Central memory CD4-positive, alpha-beta T cell (primary cell): Measurements from ENCODE around the gene BANP.
"Not testable (repeated sequence)": the region's sequence is repeated elsewhere in the genome, so short reads cannot be mapped to it uniquely, and the experiment has no call there.

Source experiments
- DNase-seq: peaks from one replicate; pipeline ENCODE4 v3.0.0; 2022

Gene BANP

DNA sequence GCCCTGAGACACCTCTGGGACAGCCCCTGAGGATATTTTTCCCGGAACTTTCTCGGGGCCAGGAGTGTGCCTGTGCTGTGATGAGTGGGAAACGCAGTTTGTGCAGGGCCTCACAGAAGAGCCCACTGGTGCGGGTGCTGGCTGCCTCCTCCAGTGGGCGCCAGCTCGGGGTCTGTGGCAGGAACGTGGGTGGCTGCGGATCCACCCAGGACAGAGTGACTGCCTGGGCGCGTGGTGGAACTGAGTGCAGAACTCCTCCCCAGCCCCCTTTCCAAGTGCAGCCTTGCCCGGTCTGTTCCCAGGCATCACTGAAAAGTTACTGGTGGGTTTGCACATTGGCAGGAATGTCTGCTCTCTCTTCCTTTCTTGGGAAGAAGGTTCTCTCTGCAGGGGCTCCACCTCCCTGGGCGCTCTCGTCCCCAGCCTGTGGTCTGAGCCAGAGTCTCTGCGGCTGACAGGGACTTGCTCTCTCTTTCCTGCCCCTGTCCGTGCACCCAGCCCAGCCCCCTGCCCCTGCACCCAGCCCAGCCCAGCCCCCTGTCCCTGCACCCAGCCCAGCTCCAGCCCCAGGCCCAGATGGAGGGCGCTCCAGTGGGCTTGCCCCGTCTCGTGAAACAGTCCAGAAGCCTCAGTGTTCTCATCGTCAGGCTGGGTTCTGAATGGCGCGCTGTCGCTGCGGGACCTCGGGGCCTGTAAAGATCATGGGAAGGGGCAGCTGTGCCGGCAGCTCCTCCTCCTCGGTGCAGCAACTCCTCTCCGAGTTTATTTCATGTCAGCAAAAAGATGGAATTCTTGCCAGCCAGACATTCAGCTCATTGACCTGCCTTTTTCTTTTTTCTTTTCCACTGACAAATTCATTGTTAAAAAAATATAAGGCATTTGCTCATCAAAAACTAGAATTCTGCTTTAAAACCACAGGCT is 117.5 kb downstream of the BANP start:
- DNase-seq = no peak

- no peak for DNase-seq
These were observed 118.3 kb downstream of the BANP start for GRCh38 chr16:88069397-88070168.

DNA sequence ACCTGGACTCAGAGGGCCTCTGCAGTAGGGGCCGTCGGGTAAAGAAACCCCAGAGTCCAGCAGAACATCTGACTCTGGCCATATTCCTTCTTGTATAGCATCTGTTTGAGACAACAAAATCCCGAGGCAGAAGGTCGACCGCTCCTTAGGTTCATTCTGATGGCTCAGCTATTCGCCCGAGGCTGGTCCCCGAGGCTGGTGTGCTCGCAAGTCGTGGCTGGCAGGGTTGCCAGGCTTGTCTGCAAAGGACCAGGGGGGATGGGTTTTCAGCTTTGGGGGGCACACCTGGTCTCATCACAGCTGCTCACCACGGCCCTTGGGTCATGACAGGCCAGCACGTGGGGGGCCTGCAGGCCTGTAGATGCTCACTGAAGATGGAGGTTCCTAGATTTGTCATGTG is 119.1 kb downstream of the BANP start:
- DNase-seq = no peak

- no peak for DNase-seq
These were observed 119.9 kb downstream of the BANP start for GRCh38 chr16:88070989-88071625.

- DNase-seq = no peak
These were observed 120.7 kb downstream of the BANP start for GRCh38 chr16:88071908-88072307.

- DNase-seq = no peak
These were observed 121.4 kb downstream of the BANP start for GRCh38 chr16:88072571-88073001.

DNA sequence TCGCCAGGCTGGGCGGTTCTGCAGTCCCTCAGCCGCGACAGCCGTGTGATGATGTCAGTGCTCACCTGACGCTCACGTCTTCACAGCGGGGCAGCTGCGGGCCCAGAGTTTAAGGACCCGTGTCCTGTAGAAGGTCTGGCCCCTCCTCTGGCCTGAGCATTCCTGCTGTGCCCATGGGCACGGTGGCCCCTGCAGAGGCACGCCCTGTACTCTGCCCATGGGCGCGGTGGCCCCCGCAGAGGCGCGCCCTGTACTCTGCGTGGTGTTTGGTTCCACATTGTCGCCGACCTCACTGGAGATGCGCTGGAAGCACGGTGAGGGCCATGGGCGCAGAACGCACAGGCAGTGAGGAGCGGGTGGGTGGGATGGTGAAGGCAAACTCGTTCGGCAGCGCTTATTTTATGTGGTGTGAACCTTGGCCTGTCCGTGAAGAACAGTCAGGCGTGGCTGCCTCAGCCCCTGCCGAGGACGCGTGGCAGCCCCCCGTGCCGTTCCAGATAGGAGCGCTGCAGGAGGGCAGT is 122.0 kb downstream of the BANP start:
- no peak for DNase-seq

DNA sequence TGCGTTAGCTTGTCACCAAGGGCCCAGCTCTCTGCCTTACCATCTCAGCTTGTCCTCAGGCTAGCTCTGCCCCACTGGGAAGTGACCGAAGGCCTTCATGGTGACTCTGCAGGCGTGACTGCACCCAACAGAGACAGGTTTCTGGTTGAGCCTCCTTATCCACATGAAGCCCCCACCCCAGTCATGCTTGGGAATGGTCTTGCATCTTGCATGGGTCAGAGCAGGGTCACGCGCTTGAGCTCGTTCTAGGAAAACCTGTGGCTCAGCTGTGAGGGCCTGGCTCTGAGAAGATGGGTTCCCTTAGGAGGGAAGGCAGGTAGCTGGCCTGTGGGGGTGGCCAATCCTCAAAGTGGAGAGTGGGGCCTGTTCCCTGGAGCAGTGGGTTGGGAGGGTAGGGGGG is 122.8 kb downstream of the BANP start:
- DNase-seq = no peak

GRCh38 chr16:88076211-88076931 is 125.1 kb downstream of the BANP start:
- no peak for DNase-seq

DNA sequence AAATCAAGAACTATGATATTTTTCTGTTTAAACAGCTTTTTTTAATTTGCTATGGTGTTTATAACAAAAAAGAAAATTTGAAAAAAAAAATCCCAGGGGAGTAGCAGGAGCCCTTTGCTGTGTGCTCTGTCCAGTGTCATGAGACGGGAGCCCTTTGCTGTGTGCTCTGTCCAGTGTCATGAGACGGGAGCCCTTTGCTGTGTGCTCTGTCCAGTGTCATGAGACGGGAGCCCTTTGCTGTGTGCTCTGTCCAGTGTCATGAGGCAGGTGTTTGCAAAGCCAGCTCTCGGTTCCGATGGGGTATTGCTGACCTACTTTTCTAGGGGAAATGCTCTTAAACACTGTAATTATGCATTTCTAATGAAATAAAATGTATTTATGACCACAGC is 125.7 kb downstream of the BANP start:
- not testable (repeated sequence) for DNase-seq

DNA sequence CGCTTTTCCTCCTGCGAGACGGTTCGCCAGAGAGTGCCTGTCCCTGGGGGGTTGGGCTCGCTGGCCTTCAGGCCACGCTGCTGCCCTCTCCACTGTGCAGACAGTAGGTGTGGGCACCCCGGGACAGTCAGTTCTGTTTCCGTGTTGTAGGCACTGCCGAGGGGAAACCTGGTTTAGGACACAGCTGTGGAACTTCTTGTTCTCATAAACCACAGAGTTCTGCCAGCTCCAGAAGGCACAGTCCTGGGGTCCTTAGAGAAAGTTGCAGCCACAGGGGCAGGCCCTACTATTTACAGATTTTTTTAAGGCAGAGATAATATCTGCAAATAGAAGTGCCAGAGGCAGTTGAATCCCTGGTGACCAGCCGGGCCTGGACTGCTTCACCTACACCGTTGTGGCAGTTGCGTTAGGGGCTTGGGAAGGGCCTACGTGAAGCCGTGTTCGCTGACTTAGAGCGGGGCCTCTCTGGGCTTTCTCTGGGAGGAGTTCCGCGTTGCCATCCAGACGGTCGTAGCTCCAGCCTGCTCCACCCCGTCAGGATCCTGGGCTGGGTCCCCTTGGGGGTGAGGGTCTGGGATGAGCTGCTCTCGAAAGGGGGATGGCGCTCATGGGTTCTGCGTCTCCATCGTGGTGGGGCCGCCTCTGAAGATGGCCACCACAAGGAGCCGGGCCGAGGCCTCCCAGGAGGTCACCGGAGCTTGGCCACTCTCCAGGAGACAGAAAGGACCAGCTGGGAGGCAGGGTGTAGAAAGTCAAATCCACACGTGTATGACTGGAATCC is 126.3 kb downstream of the BANP start:
- DNase-seq = no peak

DNA sequence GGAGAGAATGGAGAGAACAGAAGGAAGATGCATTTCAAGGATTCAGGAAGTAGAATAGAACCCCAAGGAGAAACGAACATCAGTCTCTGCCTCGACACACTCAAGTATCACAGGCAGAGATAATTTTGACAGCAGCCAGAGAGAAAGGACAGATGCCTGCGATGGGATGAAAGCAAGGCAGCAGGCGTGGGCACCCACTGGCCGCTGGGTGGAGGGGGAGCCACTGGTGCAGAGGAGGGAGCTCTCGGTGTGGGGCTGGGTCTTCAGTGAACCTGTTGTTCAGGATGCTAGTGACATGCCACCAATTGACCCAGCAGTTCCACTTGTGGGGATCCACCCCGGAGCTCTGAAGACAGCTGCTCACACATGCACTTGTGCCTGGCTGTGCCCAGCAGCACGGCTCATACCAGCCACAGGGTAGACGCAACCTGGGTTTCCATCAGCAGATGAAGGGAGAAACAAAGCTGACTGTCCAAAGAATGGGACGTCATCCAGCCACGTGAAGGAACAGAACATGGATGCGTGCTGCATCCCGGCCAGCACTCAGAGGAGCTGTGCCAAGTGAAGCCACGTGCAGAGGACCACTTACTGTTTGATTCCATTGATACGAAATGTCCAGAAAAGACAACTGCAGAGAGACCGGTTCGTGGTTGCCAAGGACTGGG is 127.0 kb downstream of the BANP start:
- no peak for DNase-seq

DNA sequence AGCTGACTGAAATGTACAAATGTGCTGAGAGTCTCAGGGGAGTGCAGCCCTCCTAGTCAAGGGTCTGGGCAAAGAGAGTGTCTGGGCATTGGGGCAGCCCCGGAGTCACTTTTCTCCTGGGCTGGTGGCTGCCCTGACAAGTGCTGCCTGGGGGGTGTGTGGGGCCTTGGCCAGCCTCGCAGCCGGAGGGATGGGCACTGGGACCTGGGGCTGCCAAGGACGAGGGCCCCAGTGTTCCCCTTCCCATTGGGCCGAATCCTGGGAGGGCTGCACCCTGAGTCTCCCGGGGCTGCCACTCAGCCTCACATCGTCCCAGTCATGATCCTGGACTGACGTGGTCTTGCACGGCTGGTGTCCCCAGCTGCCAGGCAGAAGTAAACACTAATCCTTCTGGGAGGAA is 132.3 kb downstream of the BANP start:
- no peak for DNase-seq

DNA sequence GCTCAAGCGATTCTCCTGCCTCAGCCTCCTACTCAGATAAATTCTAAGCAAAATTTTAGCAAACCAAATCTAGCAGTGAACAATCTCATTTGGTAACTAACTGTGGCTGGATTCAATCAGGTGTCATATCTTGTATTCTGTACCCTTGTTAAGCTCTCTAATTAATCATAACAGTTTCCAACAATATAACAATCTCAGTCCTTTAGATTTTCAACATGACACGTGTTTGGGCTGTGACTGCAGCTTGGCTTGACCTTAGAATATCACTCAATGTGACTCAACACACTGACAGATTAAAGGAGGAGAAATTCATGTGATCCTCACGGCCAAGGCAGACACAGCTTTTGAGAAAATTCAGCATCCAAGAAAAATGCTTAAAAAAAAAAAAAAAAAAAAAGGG is 133.6 kb downstream of the BANP start:
- DNase-seq = no peak

DNA sequence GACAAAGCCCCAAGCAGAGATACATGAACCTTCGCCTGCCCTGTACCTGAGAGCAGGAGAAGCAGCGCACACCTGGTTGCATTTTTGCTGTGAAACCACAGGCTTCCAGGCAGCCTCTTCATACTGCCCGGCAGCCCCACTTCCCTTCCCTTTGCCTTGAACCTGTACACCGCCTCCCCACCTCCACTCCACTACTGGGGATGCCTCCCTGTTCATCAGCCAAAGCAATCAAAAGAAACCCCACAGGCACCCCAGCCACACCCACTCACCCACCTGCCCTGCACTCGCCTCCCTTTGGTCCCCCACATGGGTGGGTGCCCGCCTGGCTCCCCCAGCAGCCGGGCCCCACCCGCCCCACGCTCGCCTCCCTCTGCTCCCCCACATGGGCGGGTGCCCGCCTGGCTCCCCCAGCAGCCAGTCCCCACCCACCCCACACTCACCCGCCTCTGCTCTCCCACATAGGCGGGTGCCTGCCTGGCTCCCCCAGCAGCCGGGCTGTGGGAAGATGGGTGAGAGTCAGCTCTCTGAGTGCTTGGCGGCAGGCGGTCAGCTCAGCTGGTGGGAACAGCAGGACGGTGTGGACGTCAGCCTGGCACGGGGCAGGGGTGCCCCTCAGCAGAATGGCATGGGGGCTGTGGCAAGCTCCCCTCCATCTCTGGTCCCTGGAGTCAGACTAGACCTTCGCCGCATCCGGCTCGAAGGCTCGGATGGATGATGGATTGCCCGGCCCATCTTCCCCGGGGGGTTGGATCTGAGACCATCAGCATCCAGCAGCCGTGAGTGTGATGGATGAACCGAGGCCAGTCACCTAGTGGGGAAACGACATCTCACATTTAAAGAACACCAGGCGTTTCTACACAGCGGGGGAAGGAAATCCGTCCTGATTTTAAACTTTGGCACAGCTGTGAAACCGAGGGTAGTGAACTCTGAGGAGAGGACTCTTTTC is 135.6 kb downstream of the BANP start:
- DNase-seq = no peak

DNA sequence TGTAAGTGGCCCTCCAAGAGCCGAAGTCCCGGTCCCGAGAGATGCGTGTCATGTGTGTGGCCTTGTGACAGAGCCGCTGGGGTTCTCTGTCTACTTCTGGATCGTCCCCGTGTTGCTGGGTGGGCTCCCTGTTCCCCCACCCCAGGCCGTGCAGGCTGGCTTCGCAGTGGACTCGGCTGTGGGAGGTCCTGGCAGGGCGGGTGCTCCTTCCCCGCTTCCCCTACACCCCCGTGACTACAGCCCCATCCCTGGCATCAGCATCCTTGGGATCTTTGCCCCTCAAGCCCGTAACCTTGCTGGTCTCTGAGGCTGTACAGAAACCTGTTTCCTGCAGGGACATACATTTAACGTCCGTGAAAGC is 136.3 kb downstream of the BANP start:
- DNase-seq = no peak

DNA sequence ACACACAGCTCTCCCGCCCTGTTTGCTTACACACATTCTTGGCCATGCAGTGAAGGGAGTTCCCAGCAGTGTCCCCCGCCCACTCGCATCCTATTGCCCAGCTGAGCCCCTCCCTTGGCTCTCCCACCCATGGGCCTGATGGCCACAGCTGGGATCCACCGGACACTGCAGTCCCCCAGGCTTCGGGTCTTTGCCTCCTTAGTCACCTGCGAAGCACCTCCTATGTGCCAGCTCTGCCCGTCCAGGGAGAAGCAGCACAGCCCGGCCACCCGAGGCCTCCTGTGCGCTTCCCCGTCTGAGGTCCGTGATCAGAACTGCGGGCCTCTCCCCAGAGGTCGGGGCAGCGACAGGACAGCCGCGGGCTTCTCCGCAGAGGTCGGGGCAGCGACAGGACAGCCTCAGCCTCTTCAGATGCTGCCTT is 136.9 kb downstream of the BANP start:
- no peak for DNase-seq

- DNase-seq = not testable (repeated sequence)
These were observed 137.4 kb downstream of the BANP start for GRCh38 chr16:88088611-88089010.

DNA sequence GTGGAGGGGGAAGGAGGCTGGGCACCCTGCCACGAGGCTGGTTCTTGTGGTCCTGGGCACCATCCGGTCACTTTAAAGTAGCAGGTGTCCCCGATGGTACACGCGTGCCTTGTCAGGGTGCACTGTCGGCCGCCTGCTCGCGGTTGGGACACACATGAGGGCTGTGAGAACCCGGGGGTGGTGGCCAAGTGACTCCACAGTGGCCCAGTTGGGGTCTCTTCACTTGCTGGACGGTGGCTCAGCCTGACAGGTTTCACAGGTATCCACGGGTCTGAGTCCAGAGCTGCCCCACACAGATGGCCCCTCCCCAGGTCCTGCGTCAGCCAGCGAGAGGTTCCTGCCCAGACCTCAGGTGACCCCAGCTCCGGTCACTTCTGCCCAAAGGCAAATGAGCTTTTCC is 137.8 kb downstream of the BANP start:
- DNase-seq = not testable (repeated sequence)
